Measurements from ENCODE around the gene RTL1.

The RTL1 gene

DNA sequence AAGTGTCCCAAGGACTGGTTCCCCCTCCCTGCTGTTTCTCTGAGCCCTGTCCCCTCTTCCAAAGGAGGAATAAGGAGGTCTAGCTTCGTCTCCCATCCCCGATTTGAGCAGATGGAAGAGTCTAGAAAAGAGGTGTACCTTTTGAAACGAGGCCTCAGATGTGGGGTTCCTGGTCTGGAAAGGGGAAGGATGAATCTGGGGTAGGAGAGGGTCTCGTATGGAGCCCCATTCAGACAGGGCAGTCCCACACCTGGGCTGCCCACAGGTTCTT is 64.3 kb downstream of the RTL1 start:
- Histone ChIP-seq H3K27me3 (ENCODE audit: insufficient read depth, poor library complexity, severe bottlenecking) (no peaks in the 10 kb centered on the region), H3K27ac (replicated peaks) (no peak overlapping the region), H3K4me3 (replicated peaks; ENCODE audit: insufficient read depth, low read length) (no peak overlapping the region)
- no peak for DNase-seq (ENCODE audit: low read depth in 1 of 2, low spot score in 1 of 2)
- TF ChIP-seq, protein P1, sequence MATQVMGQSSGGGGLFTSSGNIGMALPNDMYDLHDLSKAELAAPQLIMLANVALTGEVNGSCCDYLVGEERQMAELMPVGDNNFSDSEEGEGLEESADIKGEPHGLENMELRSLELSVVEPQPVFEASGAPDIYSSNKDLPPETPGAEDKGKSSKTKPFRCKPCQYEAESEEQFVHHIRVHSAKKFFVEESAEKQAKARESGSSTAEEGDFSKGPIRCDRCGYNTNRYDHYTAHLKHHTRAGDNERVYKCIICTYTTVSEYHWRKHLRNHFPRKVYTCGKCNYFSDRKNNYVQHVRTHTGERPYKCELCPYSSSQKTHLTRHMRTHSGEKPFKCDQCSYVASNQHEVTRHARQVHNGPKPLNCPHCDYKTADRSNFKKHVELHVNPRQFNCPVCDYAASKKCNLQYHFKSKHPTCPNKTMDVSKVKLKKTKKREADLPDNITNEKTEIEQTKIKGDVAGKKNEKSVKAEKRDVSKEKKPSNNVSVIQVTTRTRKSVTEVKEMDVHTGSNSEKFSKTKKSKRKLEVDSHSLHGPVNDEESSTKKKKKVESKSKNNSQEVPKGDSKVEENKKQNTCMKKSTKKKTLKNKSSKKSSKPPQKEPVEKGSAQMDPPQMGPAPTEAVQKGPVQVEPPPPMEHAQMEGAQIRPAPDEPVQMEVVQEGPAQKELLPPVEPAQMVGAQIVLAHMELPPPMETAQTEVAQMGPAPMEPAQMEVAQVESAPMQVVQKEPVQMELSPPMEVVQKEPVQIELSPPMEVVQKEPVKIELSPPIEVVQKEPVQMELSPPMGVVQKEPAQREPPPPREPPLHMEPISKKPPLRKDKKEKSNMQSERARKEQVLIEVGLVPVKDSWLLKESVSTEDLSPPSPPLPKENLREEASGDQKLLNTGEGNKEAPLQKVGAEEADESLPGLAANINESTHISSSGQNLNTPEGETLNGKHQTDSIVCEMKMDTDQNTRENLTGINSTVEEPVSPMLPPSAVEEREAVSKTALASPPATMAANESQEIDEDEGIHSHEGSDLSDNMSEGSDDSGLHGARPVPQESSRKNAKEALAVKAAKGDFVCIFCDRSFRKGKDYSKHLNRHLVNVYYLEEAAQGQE (IDR thresholded peaks at IDR 0.05; ENCODE audit: insufficient replicate concordance, low read depth): no peak
- no peak for TF ChIP-seq SPI1 (IDR thresholded peaks at IDR 0.05; ENCODE audit: borderline replicate concordance, low read depth)

DNA sequence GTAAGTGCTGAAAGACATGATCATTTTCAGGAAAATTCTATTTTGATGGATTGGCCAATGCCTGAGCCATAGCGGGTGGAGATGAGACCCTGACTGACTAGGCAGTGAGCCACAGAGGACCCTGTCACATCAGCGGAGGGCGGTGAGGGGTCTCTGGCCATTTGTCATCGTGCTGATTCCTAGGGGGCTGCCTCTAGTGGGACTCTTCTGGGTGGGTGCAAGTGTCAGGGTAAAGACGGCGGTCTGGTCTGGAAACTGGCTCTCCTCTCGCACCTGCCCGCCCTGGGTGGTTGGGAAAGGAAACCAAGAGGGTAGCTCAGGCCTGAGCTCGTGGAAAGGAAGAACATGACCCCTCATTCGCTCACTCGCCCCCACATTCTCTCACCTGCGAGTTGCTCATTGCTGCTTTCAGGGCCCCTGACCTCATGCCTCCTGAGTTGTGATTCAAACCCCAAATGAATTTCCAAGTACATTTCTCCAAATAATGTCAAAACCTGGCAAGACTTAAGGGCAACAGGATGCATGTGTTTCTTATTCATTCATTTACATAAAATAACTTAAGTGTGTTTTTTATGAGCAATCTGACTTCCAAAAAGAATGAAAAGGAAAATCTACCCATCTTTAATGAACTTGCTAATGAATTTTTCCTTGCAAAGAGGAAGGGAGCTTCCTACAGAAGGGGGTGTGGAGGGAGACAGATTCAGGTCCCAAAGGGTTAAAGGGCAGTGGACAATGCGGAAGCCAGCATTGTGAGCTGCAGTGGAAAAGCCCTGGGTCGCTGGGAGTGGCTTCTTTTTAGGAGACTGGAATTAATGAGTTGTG is 64.8 kb downstream of the RTL1 start:
- Histone ChIP-seq H3K27me3 (ENCODE audit: insufficient read depth, poor library complexity, severe bottlenecking) (no peaks in the 10 kb centered on the region), H3K4me3 (replicated peaks; ENCODE audit: insufficient read depth, low read length) (no peak overlapping the region), H3K27ac (replicated peaks) (no peak overlapping the region)
- TF ChIP-seq, protein P1 (IDR thresholded peaks at IDR 0.05; ENCODE audit: insufficient replicate concordance, low read depth): no peak
- TF ChIP-seq, protein P2, sequence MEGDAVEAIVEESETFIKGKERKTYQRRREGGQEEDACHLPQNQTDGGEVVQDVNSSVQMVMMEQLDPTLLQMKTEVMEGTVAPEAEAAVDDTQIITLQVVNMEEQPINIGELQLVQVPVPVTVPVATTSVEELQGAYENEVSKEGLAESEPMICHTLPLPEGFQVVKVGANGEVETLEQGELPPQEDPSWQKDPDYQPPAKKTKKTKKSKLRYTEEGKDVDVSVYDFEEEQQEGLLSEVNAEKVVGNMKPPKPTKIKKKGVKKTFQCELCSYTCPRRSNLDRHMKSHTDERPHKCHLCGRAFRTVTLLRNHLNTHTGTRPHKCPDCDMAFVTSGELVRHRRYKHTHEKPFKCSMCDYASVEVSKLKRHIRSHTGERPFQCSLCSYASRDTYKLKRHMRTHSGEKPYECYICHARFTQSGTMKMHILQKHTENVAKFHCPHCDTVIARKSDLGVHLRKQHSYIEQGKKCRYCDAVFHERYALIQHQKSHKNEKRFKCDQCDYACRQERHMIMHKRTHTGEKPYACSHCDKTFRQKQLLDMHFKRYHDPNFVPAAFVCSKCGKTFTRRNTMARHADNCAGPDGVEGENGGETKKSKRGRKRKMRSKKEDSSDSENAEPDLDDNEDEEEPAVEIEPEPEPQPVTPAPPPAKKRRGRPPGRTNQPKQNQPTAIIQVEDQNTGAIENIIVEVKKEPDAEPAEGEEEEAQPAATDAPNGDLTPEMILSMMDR (IDR thresholded peaks at IDR 0.05; ENCODE audit: insufficient read depth, low read length): no peak
- TF ChIP-seq SPI1 (IDR thresholded peaks at IDR 0.05; ENCODE audit: borderline replicate concordance, low read depth) (no peak), GABPA (IDR thresholded peaks at IDR 0.05; ENCODE audit: low read depth) (no peak), POLR2AphosphoS5 (IDR thresholded peaks at IDR 0.05; ENCODE audit: low read depth) (no peak)
- DNase-seq (ENCODE audit: low read depth in 1 of 2, low spot score in 1 of 2): no peak

DNA sequence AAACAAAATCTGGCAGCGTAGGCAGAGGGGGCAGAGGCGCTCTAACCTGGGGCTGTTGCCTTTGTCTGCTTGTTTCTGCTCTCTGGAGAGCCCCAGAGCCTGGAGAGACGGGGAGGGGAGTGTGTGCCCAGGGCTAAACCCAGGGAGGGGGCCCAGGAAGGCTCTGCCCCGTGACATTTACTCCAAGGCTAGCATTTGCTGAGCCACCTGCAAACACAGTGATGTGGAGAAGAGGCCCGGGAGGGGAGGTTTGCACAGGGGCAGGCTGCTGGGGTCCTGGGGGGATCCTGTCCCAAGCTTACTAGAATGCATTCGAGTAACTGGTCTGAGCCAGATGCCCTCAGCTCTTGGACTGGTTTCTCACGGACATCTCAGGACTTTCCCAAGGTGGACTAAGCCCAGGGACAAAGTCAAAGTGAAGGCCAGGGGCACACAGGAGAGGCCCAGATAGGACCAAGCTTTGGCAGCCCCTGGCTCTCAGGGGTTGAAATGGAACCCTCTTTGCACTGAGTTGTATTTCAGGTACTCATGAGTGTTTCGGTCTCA is 65.6 kb downstream of the RTL1 start:
- TF ChIP-seq, protein P1 (IDR thresholded peaks at IDR 0.05; ENCODE audit: insufficient replicate concordance, low read depth): no peak
- TF ChIP-seq, protein P2 (IDR thresholded peaks at IDR 0.05; ENCODE audit: insufficient read depth, low read length): no peak
- TF ChIP-seq POLR2AphosphoS5 (IDR thresholded peaks at IDR 0.05; ENCODE audit: low read depth) (no peak), SPI1 (IDR thresholded peaks at IDR 0.05; ENCODE audit: borderline replicate concordance, low read depth) (no peak), GABPA (IDR thresholded peaks at IDR 0.05; ENCODE audit: low read depth) (no peak)
- DNase-seq (ENCODE audit: low read depth in 1 of 2, low spot score in 1 of 2): no peak
- Histone ChIP-seq H3K4me3 (replicated peaks; ENCODE audit: insufficient read depth, low read length) (no peak overlapping the region), H3K27ac (replicated peaks) (no peak overlapping the region), H3K27me3 (ENCODE audit: insufficient read depth, poor library complexity, severe bottlenecking) (no peaks in the 10 kb centered on the region)

All from HL-60 (cell line).